ENCODE data around the gene YES1.
"Not testable (repeated sequence)": the region's sequence is repeated elsewhere in the genome, so short reads cannot be mapped to it uniquely, and the experiment has no call there.

- not testable (repeated sequence) for TF ChIP-seq CTCF (IDR thresholded peaks at IDR 0.05; ENCODE audit: extremely low read depth in 1 of 2, insufficient read depth in 1 of 2, low read depth in 1 of 2, low read length in 2 of 2); FOS (IDR thresholded peaks at IDR 0.05; ENCODE audit: borderline replicate concordance, insufficient read depth, low read length); POLR2A (IDR thresholded peaks at IDR 0.05; ENCODE audit: low read depth, low read length); MYC (IDR thresholded peaks at IDR 0.05; ENCODE audit: low read depth, low read length)
Observed at GRCh38 chr18:759864-760263, 52.2 kb downstream of the YES1 start.

Data from endothelial cell of umbilical vein (primary cell).